ENCODE measurements around the gene CHTF18.

Gene CHTF18

GRCh38 chr16:840561-841454, 52.4 kb downstream of the CHTF18 start:
- no peaks in the 10 kb centered on the region for H3K79me1 ChIP-seq (replicated peaks; ENCODE audit: low read length, poor library complexity, severe bottlenecking)
- H3K9ac ChIP-seq (ENCODE audit: low read length): no peak overlapping the region
- H2BK5ac ChIP-seq (ENCODE audit: low read depth, low read length, poor library complexity, severe bottlenecking): no peak overlapping the region
- H4K91ac ChIP-seq (ENCODE audit: low read length): no peak overlapping the region
- WGBS: 88% methylated on average over 34 of the region's 34 CpGs
- no peak overlapping the region for H3K4me3 ChIP-seq (ENCODE audit: insufficient read depth in 1 of 2, low read depth in 1 of 2, low read length in 2 of 2)
- H3K18ac ChIP-seq (ENCODE audit: low read depth in 1 of 2, low read length in 2 of 2): no peak overlapping the region
- H3K4me1 ChIP-seq (ENCODE audit: control insufficient read depth, insufficient read depth, low read depth, low read length): peaks cover 1% of the 10 kb centered on the region
- H3K9me3 ChIP-seq (ENCODE audit: control insufficient read depth, low read length): peaks cover 14% of the 10 kb centered on the region
- no peak overlapping the region for H3K4ac ChIP-seq (ENCODE audit: low read depth in 1 of 2, low read length in 2 of 2)
- H3K4me2 ChIP-seq (ENCODE audit: low read length, poor library complexity, severe bottlenecking): no peak overlapping the region
- no peak overlapping the region for H2AFZ ChIP-seq (ENCODE audit: low read depth, low read length)
- no peak overlapping the region for H3K23ac ChIP-seq (ENCODE audit: low read length in 2 of 2)
- DNase-seq: no peak
- peaks cover 0 to 30% of the 10 kb centered on the region in 2 experiments for H3K27me3 ChIP-seq (ENCODE audit: control insufficient read depth in 1 of 2, insufficient read depth in 1 of 2, low read length in 2 of 2)
- no peak overlapping the region for H3K27ac ChIP-seq (ENCODE audit: low read length, poor library complexity, severe bottlenecking)
- H3K36me3 ChIP-seq (ENCODE audit: control insufficient read depth in 1 of 2, insufficient read depth in 2 of 2, low read depth in 1 of 2, low read length in 2 of 2): no peaks in the 10 kb centered on the region
- no peak overlapping the region for H4K8ac ChIP-seq (ENCODE audit: low read length)
- H3K14ac ChIP-seq (ENCODE audit: low read length in 2 of 2): no peak overlapping the region
- no peak overlapping the region for H2BK120ac ChIP-seq (ENCODE audit: low read depth, low read length)
- H2BK15ac ChIP-seq (ENCODE audit: low read depth, poor library complexity, severe bottlenecking): no peak overlapping the region
- no peak overlapping the region for H2BK12ac ChIP-seq (ENCODE audit: low read length in 2 of 2)
- no peak overlapping the region for H2AK5ac ChIP-seq (ENCODE audit: low read length, severe bottlenecking)

- Histone ChIP-seq H4K91ac (ENCODE audit: low read length) (no peak overlapping the region), H4K8ac (ENCODE audit: low read length) (no peak overlapping the region), H3K23ac (ENCODE audit: low read length in 2 of 2) (no peak overlapping the region), H2BK5ac (ENCODE audit: low read depth, low read length, poor library complexity, severe bottlenecking) (no peak overlapping the region), H2BK12ac (ENCODE audit: low read length in 2 of 2) (no peak overlapping the region), H3K9ac (ENCODE audit: low read length) (no peak overlapping the region), H3K4ac (ENCODE audit: low read depth in 1 of 2, low read length in 2 of 2) (no peak overlapping the region), H2BK120ac (ENCODE audit: low read depth, low read length) (no peak overlapping the region), H3K14ac (ENCODE audit: low read length in 2 of 2) (no peak overlapping the region), H3K27ac (ENCODE audit: low read length, poor library complexity, severe bottlenecking) (no peak overlapping the region), H3K36me3 (ENCODE audit: control insufficient read depth in 1 of 2, insufficient read depth in 2 of 2, low read depth in 1 of 2, low read length in 2 of 2) (no peaks in the 10 kb centered on the region), H3K18ac (ENCODE audit: low read depth in 1 of 2, low read length in 2 of 2) (no peak overlapping the region), H3K4me2 (ENCODE audit: low read length, poor library complexity, severe bottlenecking) (no peak overlapping the region), H3K4me1 (ENCODE audit: control insufficient read depth, insufficient read depth, low read depth, low read length) (peaks cover 1% of the 10 kb centered on the region), H3K79me1 (replicated peaks; ENCODE audit: low read length, poor library complexity, severe bottlenecking) (no peaks in the 10 kb centered on the region), H3K9me3 (ENCODE audit: control insufficient read depth, low read length) (peaks cover 8% of the 10 kb centered on the region), H2AFZ (ENCODE audit: low read depth, low read length) (no peak overlapping the region), H2AK5ac (ENCODE audit: low read length, severe bottlenecking) (no peak overlapping the region), H3K27me3 (ENCODE audit: control insufficient read depth in 1 of 2, insufficient read depth in 1 of 2, low read length in 2 of 2) (peaks cover 0 to 30% of the 10 kb centered on the region in 2 experiments), H3K4me3 (ENCODE audit: insufficient read depth in 1 of 2, low read depth in 1 of 2, low read length in 2 of 2) (no peak overlapping the region), H2BK15ac (ENCODE audit: low read depth, poor library complexity, severe bottlenecking) (no peak overlapping the region)
- WGBS: 82% methylated on average over 27 of the region's 27 CpGs
- no peak for DNase-seq
Observed at GRCh38 chr16:841455-842060, 53.1 kb downstream of the CHTF18 start.

GRCh38 chr16:842061-842476, 53.6 kb downstream of the CHTF18 start:
- Histone ChIP-seq H2BK12ac (ENCODE audit: low read length in 2 of 2) (no peak overlapping the region), H3K23ac (ENCODE audit: low read length in 2 of 2) (no peak overlapping the region), H2AK5ac (ENCODE audit: low read length, severe bottlenecking) (no peak overlapping the region), H2AFZ (ENCODE audit: low read depth, low read length) (no peak overlapping the region), H3K4me3 (ENCODE audit: insufficient read depth in 1 of 2, low read depth in 1 of 2, low read length in 2 of 2) (no peak overlapping the region), H3K4me1 (ENCODE audit: control insufficient read depth, insufficient read depth, low read depth, low read length) (peaks cover 1% of the 10 kb centered on the region), H2BK15ac (ENCODE audit: low read depth, poor library complexity, severe bottlenecking) (no peak overlapping the region), H2BK120ac (ENCODE audit: low read depth, low read length) (no peak overlapping the region), H3K79me1 (replicated peaks; ENCODE audit: low read length, poor library complexity, severe bottlenecking) (no peaks in the 10 kb centered on the region), H3K14ac (ENCODE audit: low read length in 2 of 2) (no peak overlapping the region), H3K4me2 (ENCODE audit: low read length, poor library complexity, severe bottlenecking) (no peak overlapping the region), H4K8ac (ENCODE audit: low read length) (no peak overlapping the region), H3K27me3 (ENCODE audit: control insufficient read depth in 1 of 2, insufficient read depth in 1 of 2, low read length in 2 of 2) (peaks cover 0 to 30% of the 10 kb centered on the region in 2 experiments), H3K9me3 (ENCODE audit: control insufficient read depth, low read length) (peaks cover 4% of the 10 kb centered on the region), H3K4ac (ENCODE audit: low read depth in 1 of 2, low read length in 2 of 2) (no peak overlapping the region), H2BK5ac (ENCODE audit: low read depth, low read length, poor library complexity, severe bottlenecking) (no peak overlapping the region), H3K36me3 (ENCODE audit: control insufficient read depth in 1 of 2, insufficient read depth in 2 of 2, low read depth in 1 of 2, low read length in 2 of 2) (no peaks in the 10 kb centered on the region), H3K9ac (ENCODE audit: low read length) (peak overlapping the region; percentile 38), H4K91ac (ENCODE audit: low read length) (no peak overlapping the region), H3K18ac (ENCODE audit: low read depth in 1 of 2, low read length in 2 of 2) (no peak overlapping the region), H3K27ac (ENCODE audit: low read length, poor library complexity, severe bottlenecking) (no peak overlapping the region)
- DNase-seq: no peak
- 90% methylated on average over 19 of the region's 19 CpGs for WGBS
